Measurements from ENCODE around the gene PALD1.
"Not testable (repeated sequence)": the region's sequence is repeated elsewhere in the genome, so short reads cannot be mapped to it uniquely, and the experiment has no call there.

Gene PALD1

DNA sequence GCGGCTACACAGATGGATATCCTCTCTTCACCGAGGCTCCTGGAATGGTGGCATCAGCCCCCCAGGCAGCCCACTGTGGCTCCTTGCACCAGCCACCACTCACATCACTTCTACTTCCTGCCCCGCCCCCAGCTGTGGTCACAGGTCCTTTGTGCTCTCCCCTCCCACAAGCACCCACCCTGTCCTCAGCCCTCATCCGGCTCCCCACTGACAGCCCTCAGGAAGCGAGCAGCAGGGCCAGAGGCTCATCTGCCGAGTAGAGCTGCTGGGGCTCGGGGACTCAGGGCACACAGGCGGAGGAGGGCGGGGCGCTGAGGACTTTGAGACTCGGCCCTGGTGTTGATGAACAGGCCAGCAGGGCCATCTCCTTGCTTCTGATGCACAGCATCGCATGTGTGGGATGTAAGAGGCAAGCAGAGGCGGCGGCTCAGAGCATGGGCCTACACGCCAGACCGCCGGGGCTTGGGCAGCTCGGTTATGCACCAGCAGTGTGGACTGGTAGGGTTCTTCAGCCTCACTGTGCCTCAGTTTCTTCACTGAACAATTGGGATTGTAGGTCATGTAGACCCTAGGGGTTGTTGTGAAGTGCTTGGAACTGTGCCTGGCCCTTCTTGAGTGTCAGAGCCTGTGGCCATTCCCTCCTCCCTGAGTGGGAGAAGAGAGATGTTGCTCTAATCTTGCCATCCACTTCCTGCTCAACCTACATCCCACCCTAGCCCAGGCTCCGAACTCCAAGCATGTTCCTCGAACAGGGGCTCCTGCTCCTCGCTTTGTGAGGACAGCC, 124.3 kb downstream of the PALD1 start, which contains the start of gene PRF1:
TSS of gene PRF1 (minus strand) at position 77 of the 784 bp plus-strand sequence. CDS start 1,839 bp downstream, outside the sequence.
- DNase-seq (ENCODE audit: low spot score) (no peak), FAIRE-seq (no peak)

DNA sequence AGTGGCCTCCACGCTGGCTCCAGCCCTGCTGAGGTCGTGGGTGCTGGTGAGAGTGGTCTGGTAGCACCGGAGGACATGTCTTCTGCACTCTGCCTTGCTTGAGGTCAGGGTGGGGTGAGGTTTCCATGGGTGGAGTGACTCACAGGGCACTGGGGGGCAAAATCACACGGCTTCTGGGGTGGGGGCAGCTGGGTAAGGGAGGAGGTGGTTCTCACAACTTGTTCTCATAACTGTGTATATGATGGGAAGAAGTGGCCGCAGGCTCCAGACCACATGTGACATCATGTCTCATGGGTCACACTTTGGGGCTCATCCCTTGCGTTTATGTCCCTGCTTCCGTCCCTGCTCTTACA, 124.9 kb downstream of the PALD1 start:
- no peak for FAIRE-seq

DNA sequence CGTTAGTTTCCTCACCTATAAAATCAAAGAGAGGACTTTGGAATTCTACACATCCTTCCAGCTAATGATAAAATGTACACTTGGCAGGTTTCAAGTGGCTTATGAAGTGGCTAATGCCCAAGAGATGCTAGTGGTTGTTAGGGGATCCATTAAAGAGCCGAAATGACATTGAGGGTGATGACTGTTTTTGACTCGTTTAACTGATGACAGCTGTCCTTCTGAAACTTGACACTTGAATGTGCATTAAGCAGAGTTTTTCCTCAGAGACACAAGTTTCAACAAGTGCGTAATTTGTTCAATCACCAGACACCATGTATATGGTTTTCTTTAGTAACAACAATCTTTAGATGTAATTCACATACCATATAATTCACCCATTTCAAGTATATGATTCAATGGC, 125.5 kb downstream of the PALD1 start:
- FAIRE-seq: no peak
- DNase-seq (ENCODE audit: low spot score): no peak

More for the DNA sequence above, 124.9 kb downstream of the PALD1 start:
- DNase-seq (ENCODE audit: low spot score): no peak

- no peak for FAIRE-seq
- DNase-seq (ENCODE audit: low spot score): no peak
Measured at GRCh38 chr10:70605161-70605560, 126.6 kb downstream of the PALD1 start.

- no peak for FAIRE-seq
- no peak for DNase-seq (ENCODE audit: low spot score)
Measured at GRCh38 chr10:70607936-70608335, 129.4 kb downstream of the PALD1 start.

DNA sequence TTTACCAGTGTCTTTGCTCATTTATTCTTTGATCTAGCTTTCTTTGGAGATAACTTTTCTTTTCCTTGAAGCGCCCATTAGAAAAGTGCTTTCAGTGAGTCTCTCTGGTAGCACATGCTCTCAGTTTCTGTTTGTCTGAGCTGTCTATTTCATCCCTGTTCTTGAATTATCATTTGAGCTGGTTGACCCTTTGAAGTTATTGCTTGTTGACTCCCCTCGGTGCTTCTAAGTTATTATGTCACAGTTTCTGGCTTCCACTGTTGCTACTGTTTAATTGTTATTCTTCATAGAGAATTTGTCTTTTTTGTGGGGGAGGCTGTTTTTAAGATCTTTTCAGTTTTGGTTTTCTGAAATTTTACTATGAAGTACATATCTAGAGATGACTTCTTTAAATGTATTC, 135.4 kb downstream of the PALD1 start:
- DNase-seq (ENCODE audit: low spot score): no peak

GRCh38 chr10:70614364-70614763, 135.8 kb downstream of the PALD1 start:
- not testable (repeated sequence) for DNase-seq (ENCODE audit: low spot score); FAIRE-seq

More for the DNA sequence above, 135.4 kb downstream of the PALD1 start:
- FAIRE-seq: no peak

DNA sequence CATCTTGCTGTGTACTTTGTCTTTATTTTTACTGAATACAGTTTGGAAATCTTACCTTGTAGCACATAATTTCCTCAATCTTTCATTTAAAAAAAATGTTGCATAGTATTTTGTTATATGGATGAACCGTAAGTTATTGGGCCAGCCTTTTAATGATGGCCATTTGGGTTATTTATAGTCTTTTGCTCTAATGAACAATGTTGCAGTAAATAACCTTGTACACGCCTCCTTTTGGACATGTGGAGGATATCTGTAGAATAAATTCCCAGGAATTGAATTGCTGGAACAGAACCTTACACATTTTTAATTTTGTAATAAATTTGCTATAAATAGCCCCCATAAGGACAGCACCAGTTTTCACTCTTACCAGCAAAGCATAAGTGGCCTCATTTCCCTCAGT, 136.6 kb downstream of the PALD1 start:
- FAIRE-seq: no peak
- DNase-seq (ENCODE audit: low spot score): no peak

DNA sequence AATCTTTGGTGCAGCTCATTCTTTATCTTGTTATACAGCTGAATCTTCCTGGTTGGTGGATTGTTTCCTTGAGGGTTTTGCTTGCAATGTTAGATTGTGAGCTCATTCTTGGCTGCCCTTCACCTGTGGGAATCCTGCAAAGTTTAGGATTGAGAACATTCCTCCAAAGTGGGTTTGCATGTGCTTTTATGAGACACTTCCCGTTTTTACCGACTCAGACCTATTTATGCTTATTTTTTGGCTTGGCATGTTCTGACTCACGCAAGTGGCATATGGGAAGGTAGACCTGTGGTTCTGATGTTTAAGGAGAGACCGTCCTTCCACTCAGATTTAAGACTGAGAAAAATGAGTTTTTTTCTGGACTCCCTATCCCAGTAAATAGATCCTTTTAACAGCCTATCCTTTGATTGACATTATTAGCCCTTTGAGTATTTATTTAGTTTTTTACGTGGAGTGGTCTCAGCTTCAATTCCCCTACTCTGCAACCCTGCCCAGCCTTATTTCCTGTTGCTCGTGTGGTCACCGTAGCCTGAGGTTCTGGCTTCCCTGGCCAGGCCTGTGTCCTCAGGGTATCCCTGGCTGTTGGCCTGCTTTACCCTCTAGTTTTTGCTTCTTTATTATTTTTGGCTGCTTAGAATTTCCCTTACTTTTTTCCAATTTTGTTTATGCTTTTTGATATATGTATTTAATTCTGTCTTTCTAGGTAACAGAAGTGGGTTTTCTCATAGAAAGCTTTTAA, 137.4 kb downstream of the PALD1 start:
- DNase-seq (ENCODE audit: low spot score) (no peak), FAIRE-seq (no peak)

DNA sequence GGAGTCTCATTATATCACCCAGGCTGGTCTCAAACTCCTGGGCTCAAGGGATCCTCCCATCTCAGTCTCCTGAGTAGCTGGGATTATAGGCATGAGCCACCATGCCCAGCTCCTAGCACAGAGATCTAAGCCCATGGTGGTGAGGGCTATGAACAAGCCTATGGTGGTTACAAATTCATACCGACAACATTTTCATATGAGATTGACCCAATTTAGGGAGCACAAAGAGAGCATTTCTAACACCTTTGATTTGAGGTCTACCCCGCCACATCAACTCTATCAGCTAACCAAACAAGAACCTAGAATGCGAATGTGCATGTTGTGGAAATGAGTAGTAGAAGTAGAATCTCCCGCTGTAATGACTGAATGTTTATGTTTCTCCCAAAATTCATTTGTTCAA, 138.2 kb downstream of the PALD1 start:
- FAIRE-seq (no peak), DNase-seq (ENCODE audit: low spot score) (no peak)
